Transverse colon (tissue), 4 donors: Measurements from ENCODE around the gene PDSS2. TPM values are rescaled to one million over a fixed set of nuclear protein-coding genes. Genes with fewer than 3 reads are reported as not detected.

Source experiments
- DNase-seq: peaks from one replicate; pipeline ENCODE4 v3.0.0-alpha.2; 2019
- H3K27ac ChIP-seq, 4 donors: fragments of 200-600 bp; sonication (generic); 2 replicates each; pipeline ENCODE4 v1.5.1; 2016 to 2018; ENCODE audit warnings: inconsistent platforms in 4 of 4
- H3K27me3 ChIP-seq: fragments of 200-600 bp; sonication (generic); 2 replicates; pipeline ENCODE4 v1.5.1; 2017; ENCODE audit warnings: inconsistent platforms
- H3K36me3 ChIP-seq, 4 donors: fragments of 200-600 bp; sonication (generic); 2 replicates each; pipeline ENCODE4 v1.5.1; 2017 to 2019; ENCODE audit warnings: inconsistent platforms in 4 of 4
- H3K4me1 ChIP-seq, 4 donors: fragments of 200-600 bp; sonication (generic); 2 replicates each; pipeline ENCODE4 v1.5.1; 2017 to 2020; ENCODE audit warnings: inconsistent platforms in 4 of 4
- H3K4me3 ChIP-seq, 4 donors: fragments of 200-600 bp; sonication (generic); 1 replicate in 1 of 4; 2 replicates in 3 of 4; pipeline versions ENCODE4 v1.5.1 to v1.6.1; 2017 to 2019; ENCODE audit warnings: inconsistent platforms in 4 of 4
- H3K9me3 ChIP-seq, 2 donors: fragments of 200-600 bp; sonication (generic); 2 replicates each; pipeline ENCODE4 v1.5.1; 2017 to 2019; ENCODE audit warnings: inconsistent platforms in 2 of 2
- CTCF ChIP-seq, 5 experiments: fragments of 200-600 bp in 3 of 5; fragments of 450-650 bp in 2 of 5; sonication (generic) in 3 of 5; IDR thresholded peaks; 1 replicate in 2 of 5; 2 replicates in 3 of 5; pipeline ENCODE4 v1.5.1; 2016 to 2017; ENCODE audit warnings: antibody characterized with exemption in 5 of 5, inconsistent platforms in 3 of 5, mild to moderate bottlenecking in 2 of 5, moderate library complexity in 1 of 5
- EP300 ChIP-seq: sonication (generic); formaldehyde crosslinking; IDR thresholded peaks from one replicate; pipeline ENCODE4 v1.6.1; 2017; ENCODE audit warnings: antibody characterized with exemption, low read depth
- POLR2A ChIP-seq: fragments of 450-650 bp; IDR thresholded peaks from one replicate; pipeline ENCODE4 v1.6.1; 2016; ENCODE audit warnings: antibody characterized with exemption, mild to moderate bottlenecking, moderate library complexity
- POLR2AphosphoS5 ChIP-seq, 3 donors: sonication (generic); formaldehyde crosslinking; IDR thresholded peaks; one replicate each; pipeline ENCODE4 v1.6.1; 2016; ENCODE audit warnings: antibody characterized with exemption in 3 of 3
- WGBS, 2 donors: methylation state at CpG; one replicate each; pipeline ENCODE4 v1.1.5; 2018; ENCODE audit warnings: low coverage in 1 of 2; 5-methylcytosine and 5-hydroxymethylcytosine counted together
- in situ Hi-C, 4 donors: fragments of 200-750 bp; cut with MboI; loops; one replicate each; pipeline versions ENCODE4 v1.15.0 to v1.15.1; 2017; ENCODE audit warnings: low sequenced_read_pairs in 3 of 4, low pct_ligation_motif_present in 1 of 4, low pct_unique_long_range_greater_than_20kb in 1 of 4
- intact Hi-C: fragments of 100-400 bp; cut with DNase I; formaldehyde crosslinking; loops from one replicate; pipeline ENCODE4 v1.15.1; 2023; ENCODE audit warnings: low total_unique reads
- total RNA-seq, 4 donors: library from RNA; depleted of rRNA; stranded (reverse); fragments of >200 nt; gene quantifications; one replicate each; pipeline ENCODE4 v1.1.0, GENCODE V29; 2016

PDSS2 gene
- total RNA-seq, 4 donors from 2014 or later: 3.0 to 32.5 (median 15.6) TPM

DNA sequence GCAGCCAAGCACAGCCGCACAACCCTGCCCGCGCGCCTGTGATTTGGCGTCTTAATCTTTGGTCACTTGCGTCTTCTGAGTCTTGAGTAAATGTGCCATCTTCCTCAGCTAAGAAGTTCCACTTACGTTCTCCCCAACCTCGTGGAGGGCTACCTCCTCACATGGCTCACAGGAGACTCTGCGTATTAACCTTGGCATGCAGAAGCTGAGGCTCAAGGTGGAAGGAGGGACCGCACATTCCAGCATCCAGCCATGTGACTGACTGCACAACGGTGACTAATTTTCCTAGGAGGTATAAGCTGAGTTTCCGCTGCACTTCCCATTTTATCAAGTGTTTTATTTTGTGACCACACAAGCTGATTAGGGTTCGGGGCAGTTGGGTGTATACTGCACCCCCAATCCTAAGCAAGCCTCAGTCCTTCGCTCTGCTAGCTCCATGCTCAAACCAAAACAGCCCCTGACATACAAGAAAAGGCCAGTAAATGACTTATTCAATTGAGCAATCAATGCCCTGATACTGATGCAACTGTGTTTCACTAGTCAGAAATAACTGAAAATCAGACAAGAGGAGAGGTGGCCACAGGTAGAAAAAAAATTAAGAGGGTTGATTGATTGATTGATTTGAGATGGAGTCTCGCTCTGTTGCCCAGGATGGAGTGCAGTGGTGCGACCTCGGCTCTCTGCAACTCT is 351.0 kb downstream of the PDSS2 start:
- Histone ChIP-seq H3K4me3 (no peak overlapping the region), H3K27me3 (no peaks in the 10 kb centered on the region), H3K9me3 (no peaks in the 10 kb centered on the region), H3K4me1 (peaks cover 0 to under 1% (median 0%) of the 10 kb centered on the region in 4 donors), H3K27ac (no peak overlapping the region), H3K36me3 (no peaks in the 10 kb centered on the region)
- WGBS, 2 donors: 92% methylated on average over 5 to 17 of the region's 17 CpGs
- intact Hi-C loops (no loop called here), in situ Hi-C loops (no loop called here)
- TF ChIP-seq CTCF (IDR thresholded peaks at IDR 0.05) (no peak), POLR2AphosphoS5 (IDR thresholded peaks at IDR 0.05) (no peak), POLR2A (no peak), EP300 (no peak)
- no peak for DNase-seq

GRCh38 chr6:107107791-107108190 is 351.6 kb downstream of the PDSS2 start:
- Histone ChIP-seq H3K27me3 (no peaks in the 10 kb centered on the region), H3K9me3 (no peaks in the 10 kb centered on the region), H3K4me1 (no peaks in the 10 kb centered on the region), H3K4me3 (no peak overlapping the region), H3K36me3 (no peaks in the 10 kb centered on the region), H3K27ac (no peak overlapping the region)
- in situ Hi-C loops (no loop called here), intact Hi-C loops (no loop called here)
- no peak for DNase-seq
- TF ChIP-seq POLR2A (no peak), EP300 (no peak), CTCF (IDR thresholded peaks at IDR 0.05) (no peak), POLR2AphosphoS5 (IDR thresholded peaks at IDR 0.05) (no peak)
- WGBS, 2 donors: 98 to 100% methylated on average over 3 to 4 of the region's 4 CpGs

GRCh38 chr6:107106165-107106564 is 353.2 kb downstream of the PDSS2 start:
- H3K36me3 ChIP-seq: no peaks in the 10 kb centered on the region
- H3K27me3 ChIP-seq: no peaks in the 10 kb centered on the region
- WGBS, 2 donors: 84% methylated on average over 3 of the region's 3 CpGs; no CpG with 5 or more reads in 1 of the 2 donors
- TF ChIP-seq POLR2A (no peak), POLR2AphosphoS5 (IDR thresholded peaks at IDR 0.05) (no peak), CTCF (IDR thresholded peaks at IDR 0.05) (no peak), EP300 (no peak)
- H3K4me1 ChIP-seq: no peaks in the 10 kb centered on the region
- no peak overlapping the region for H3K27ac ChIP-seq
- intact Hi-C loops (no loop called here), in situ Hi-C loops (no loop called here)
- no peak overlapping the region for H3K4me3 ChIP-seq
- no peaks in the 10 kb centered on the region for H3K9me3 ChIP-seq
- no peak for DNase-seq

DNA sequence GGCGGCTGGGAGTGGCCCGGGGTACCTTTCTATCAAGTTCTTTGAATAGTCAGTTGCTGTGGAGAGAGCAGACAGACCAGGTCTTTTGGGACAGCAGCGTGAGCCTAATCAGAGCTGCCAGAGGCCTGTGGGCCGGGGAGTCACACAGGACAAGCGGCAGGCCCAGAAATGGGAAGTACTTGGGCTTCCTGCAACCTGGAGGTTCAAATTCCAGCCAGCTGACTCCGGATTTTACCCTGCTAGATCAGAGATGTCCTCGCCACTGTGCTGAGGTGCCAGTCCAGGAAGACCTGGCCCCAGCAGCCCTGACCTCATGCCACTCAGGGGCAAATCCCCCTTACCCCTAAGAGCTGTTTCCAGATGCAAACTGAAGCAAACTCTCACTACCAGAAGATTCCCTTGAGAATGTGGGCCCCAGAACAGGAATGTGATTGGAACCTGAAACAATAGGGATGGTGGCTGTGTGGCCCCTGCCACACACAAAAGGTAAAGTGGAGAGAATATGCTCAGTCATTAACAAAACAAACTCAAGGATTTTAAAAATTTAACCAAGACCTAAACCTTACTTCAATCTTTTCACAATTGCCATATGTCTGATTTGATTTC is 353.8 kb downstream of the PDSS2 start:
- intact Hi-C loops: no loop called here
- Histone ChIP-seq H3K4me3 (no peak overlapping the region), H3K27ac (no peak overlapping the region), H3K4me1 (no peaks in the 10 kb centered on the region), H3K36me3 (no peaks in the 10 kb centered on the region), H3K27me3 (no peaks in the 10 kb centered on the region), H3K9me3 (no peaks in the 10 kb centered on the region)
- TF ChIP-seq POLR2AphosphoS5 (IDR thresholded peaks at IDR 0.05): no peak
- TF ChIP-seq POLR2A: no peak
- in situ Hi-C loops: no loop called here
- WGBS, 2 donors: 93% methylated on average over 7 of the region's 7 CpGs; no CpG with 5 or more reads in 1 of the 2 donors
- no peak for DNase-seq
